OCI-M2 (cell line): ENCODE data around the gene FBLIM1.

ENCODE experiments used
- DNase-seq: peaks from one replicate; lab custom pipeline; 2025; ENCODE audit not compliant: unreplicated experiment; lab: John Stamatoyannopoulos, UW

FBLIM1 gene, protein sequence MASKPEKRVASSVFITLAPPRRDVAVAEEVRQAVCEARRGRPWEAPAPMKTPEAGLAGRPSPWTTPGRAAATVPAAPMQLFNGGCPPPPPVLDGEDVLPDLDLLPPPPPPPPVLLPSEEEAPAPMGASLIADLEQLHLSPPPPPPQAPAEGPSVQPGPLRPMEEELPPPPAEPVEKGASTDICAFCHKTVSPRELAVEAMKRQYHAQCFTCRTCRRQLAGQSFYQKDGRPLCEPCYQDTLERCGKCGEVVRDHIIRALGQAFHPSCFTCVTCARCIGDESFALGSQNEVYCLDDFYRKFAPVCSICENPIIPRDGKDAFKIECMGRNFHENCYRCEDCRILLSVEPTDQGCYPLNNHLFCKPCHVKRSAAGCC

DNA sequence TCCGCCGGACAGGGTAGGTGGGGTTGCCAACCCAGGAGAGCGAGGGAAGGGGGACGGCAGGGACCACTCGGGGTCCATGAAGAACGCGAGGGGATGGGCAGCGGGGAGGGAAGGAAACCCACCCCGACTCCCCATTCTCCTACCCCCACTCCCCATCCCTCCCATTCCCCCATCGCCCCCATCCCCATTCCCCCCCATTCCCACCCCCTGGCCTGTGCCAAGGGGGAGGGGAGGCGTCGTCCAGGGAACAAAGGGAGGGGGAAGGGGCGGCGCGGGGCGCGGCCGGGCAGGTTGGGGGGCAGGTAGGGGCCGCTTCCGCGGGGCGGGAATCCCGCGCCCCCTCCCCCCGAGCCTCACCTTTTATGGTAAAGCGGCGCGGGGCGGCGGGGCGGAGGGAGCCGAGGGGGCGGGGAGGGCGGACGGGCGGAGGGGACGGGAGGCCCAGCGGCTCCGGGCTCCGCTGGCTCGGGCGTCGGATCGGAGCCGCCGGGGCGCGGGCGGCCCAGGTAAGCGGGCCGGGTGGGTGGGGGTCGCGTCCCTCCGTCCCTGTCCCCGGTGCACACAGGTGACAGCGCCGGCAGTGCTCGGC lies at the start of gene FBLIM1:
FBLIM1 (plus strand) TSS at position 453 of the 589 bp plus-strand sequence. CDS start 6,189 bp downstream, outside the sequence.
- DNase-seq: no peak

DNA sequence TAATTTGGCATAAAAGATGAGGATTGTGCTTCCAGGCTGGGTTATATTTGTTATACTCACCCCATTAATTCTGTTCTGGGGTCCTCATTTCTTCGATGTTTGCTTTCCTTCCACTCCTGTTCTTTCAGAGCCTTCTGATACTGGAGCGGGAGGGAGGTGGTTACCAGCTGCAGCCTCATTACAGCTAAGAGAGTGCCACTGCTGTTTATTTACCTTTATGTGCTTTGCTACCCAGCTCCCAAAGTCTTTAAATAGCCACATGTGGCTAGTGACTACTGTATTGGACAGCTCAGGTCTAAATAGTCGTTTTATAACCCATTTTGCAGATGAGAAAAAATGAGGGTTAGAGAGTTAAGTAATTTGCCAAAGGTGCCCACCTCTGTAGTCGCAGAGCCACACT lies 49.4 kb upstream of the FBLIM1 start:
- no peak for DNase-seq

DNA sequence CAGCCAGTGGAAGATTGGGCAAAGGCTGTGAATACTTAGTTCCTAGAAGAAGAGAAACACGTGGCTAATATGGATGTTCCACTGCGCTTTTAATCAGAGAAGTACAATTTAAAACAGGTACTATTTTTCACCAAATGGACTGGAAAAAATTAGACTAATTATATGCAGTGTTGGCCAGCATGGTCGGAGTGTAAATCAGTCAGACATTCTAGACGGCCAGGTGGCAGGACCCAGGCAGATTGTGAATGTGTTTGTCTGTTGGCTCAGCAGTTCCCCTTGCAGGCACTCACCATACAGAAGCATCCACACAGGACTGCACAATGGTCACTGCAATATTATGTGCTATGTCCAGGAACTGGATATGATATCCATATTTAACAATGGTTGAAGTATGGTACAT lies 46.4 kb upstream of the FBLIM1 start:
- no peak for DNase-seq

DNA sequence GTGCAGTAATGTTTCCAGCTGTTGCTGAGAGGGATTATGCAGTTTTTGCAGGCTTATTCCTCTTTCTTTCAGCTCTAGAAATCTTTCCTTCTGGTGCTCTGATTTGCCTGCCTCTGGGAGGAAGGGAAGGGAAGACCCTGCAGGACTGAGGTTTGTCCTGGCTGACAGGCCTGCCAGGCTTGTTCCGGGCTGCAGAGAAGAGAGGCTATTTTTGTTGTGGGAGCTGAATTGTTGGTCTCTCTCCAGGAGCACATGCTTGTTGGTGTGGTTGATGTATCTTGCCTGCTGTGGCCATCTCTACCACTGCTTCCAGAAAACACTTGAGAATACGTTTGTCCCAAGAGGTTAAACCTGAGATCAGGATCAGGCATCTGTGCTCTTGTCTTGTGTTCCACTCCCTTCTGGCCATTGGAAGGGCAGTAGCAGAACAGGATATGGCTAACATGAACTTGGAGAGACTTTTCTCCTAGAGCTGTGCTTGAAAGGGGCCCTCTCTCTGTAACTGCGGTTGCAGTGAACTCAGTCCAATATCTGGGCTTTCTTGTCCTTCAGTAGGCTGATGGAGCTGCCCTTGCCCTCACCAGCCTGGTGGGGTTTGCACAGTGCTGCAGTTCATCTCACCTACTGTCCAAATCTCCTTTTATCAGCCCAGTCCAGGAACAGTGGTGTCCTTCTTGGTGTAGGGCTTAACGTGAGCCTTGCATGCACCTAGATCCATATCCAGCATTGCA lies 44.0 kb upstream of the FBLIM1 start:
- DNase-seq: no peak

DNA sequence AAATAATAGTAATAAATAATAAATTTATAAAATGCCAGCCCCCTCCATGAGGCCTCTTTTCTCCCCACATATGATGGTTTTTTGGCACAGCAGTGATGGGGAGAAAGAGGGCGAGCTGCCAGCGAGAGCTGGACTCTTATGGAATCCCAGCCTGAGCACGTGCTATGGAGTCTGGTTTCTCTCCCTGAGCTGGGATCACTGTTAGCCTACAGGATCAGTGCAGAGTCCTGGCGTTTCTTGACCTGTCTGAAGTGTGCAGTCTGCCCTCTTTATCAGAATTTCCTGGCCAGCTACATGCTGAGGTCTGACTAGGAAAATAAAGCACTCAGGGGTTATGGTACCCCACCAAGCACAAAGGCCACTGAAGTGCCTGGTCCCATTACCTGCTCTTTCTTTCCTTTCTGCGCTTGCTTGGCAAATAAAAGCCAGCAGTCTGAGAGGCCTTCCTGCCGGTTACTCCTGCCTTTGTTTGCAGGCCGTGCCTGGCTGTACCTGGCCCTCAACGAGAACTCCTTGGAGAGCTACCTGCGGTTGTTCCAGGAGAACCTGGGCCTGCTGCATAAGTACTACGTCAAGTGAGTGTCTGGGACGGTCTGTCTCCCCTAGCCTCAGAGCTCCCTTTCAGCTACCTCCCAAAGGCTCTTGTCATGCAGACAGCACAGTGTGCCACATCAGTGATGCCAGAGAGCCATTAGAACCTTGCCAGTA lies 41.0 kb upstream of the FBLIM1 start:
- DNase-seq: no peak

DNA sequence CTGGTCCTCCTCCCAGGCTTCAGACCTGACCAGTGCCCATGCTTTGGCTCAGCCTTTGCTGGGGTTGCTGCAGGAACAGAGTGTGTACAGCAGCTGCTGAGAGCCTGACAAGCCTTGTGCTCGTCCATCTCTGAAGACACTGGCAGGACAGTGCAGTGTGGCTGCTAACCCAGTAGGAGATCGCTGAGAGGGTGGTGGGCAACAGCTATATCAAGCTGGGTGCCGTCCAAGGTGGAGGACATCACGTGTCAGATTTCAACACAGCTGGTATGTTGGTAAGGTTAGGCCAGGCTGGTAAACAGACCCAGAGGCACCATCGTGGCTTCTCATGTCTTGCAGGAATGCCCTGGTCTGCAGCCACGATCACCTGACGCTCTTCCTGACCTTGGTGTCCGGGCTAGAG lies 40.4 kb upstream of the FBLIM1 start:
- no peak for DNase-seq

DNA sequence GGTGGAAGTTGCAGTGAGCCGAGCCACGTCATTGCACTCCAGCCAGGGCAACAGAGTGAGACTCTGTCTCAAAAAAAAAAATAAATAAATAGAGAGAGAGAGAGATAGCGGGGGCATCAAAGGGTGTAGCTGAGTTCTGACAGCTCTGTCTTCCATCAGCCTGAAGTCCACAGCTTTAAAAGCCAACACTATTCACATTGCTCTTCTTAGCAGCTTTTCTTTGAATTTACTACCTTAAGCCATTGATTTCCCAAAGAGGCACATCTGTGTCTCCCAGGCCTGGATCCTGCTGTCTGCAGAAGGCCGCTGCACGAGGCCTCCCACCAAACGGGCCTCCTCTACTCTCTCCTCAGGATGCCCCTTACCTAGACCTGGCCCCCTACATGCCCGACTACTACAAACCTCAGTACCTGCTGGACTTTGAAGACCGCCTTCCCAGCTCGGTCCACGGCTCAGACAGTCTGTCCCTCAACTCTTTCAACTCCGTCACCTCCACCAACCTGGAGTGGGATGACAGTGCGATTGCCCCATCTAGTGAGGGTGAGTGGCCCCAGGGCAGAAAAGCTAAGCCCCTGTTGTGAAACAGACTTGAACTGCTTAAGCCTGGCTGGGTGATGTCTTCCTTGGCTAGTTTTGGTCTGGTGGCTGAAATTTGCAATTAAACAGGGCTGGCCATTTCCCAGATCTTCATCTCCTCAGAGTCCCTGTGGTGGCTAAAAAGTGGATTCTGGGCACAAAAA lies 39.0 kb upstream of the FBLIM1 start:
- no peak for DNase-seq

DNA sequence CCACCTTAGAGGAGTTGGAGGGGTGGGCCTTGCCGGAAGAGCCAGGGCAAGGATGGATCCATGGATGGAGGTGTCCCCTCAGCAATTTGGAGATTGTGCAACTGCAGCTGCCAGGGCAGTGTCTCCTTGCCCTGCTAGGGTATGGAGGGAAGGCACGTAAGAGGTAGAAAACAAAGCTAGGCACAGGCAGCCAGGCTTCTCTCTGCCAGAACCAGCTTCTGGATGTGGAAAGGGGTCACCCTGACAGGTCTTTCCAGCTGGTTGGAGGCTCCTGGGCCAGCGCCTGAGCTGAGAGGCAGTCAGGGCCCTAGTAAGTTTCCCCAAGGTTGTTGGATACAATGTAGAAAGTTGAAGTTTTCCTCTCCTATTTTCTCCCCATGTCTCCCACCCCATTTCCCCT lies 37.7 kb upstream of the FBLIM1 start:
- no peak for DNase-seq

DNA sequence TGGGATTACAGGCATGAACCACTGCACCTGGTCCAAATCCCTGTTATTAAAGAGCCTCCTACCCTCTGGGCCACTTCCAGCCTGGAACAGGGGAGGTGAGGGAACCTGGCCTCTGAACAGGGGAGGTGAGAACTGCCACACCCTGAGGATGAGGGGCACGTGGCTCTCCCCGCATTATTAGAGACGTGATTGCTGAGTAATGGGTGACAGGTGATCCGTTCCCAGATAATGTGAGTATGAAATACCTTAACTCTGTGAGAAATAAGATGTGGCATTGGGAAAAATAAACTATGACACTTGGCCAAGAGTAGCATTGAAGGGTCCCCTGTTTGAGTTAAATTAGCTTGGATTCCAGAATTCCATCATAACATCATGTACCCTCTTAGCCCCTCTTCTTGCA lies 36.2 kb upstream of the FBLIM1 start:
- no peak for DNase-seq

DNA sequence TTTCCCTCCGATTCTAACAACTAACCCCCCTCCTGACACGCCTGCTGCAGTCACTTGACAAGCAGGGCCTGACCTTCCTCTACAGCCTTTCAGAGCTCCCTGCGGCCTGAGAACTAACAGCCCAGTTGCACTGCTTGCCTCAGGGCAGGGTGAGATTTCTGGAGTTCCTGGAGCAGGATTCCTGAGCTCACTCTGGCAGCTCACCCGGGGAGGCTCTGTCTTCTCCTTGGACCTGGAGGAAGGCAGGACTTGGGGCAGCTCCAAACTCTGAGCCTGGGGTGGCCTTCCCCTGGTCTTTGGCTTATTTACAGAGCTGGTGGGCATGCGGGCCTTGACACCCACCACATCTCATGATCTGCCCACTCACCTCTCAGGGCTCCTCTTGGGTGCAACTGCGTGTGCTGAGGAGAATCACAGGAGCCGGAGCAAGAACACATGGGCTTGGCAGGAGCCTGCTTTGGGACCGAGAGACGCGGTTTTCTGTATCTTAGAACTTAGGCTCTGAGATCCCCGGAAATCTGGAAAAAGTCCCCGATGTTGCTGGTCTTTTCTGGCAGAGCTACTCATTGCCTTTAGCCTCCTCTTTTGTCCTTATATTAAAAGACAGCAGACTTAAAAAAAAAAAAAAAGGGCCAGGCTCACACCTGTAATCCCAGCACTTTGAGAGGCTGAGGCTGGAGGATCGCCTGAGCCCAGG lies 35.6 kb upstream of the FBLIM1 start:
- DNase-seq: no peak

DNA sequence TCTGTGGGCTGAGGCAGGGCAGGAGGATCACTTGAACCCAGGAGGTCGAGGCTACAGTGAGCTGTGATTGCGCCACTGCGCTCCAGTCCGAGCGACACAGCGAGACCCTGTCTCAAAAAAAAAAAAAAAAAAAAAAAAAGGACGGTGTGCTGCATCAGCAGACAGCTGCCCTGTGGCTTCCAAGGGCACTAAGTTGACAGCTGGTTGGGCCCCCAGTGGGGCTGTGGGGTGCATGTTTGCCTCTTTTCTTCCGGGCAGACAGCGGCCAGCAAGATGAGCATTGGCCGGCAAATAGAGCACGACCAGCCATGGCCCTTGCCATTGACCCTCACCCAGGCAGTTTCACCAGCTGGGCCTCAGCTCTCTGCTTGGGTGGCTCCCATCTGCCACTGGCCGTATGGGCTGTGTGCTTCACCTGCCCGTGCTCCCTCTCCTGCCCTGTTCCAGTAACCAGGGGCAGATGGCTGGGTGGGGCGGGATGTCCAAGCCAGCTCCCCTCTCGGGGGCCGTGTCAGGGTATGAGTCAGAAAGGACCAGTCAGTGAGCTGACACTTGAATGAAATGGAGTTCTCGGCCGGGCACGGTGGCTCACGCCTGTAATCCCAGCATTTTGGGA lies 34.9 kb upstream of the FBLIM1 start:
- DNase-seq: no peak

DNA sequence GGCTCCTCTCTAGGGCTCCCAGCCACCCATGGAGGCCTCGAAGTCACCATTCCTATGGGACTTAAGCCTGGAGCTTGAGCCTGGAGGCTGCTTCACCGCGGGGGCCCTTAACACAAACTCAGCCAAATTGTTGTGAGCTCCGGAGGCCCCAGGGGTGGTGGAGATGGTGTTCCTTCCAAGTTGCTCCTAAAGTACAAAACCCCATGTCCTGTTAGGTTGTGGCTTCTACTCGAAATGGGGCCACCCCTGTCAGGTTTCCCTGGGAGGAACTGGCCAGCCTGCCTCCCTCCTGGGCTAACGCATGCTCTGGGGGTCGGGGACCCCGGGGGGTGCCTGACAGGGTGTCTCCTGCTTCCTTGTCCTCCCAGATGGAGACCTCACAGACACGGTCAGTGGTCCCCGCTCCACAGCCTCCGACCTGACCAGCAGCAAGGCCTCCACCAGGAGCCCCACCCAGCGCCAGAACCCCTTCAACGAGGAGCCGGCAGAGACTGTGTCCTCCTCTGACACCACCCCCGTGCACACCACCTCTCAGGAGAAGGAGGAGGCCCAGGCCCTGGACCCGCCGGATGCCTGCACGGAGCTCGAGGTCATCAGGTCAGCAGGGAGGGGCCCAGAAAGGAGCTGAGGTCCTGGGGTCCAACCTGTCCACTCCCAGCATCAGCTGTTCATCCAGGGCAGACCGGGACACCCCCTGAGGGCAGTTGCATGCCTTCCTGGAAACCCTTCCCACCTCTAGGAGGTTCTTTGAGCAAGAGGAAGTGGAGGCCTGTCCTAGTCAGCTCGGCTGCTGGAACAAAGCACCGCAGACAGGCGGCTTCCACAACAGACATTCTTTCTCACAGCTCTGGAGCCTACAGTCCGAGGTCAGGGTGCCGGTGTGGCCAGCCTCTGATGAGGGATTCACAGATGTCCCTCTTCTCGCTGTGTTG lies 33.4 kb upstream of the FBLIM1 start:
- DNase-seq: no peak

DNA sequence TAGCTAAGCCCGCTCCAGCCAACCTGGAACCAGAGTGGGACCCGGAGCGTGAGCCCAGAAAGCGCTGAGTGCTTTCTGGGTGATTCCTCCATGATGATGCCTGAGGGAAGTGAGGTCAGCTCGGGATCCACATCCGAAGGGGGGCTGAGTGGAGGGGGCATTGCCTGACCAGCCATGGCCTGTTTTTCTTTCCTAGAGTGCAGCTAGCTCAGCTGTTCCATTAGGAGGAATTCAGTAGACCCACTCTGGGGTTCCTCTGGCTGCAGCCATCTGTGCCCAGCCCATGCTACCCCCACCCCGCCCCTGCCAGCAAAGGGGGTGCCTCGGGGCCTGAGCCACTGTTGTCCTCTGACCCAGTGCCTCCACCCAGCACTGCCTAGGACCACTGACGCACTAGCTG lies 32.1 kb upstream of the FBLIM1 start:
- no peak for DNase-seq

DNA sequence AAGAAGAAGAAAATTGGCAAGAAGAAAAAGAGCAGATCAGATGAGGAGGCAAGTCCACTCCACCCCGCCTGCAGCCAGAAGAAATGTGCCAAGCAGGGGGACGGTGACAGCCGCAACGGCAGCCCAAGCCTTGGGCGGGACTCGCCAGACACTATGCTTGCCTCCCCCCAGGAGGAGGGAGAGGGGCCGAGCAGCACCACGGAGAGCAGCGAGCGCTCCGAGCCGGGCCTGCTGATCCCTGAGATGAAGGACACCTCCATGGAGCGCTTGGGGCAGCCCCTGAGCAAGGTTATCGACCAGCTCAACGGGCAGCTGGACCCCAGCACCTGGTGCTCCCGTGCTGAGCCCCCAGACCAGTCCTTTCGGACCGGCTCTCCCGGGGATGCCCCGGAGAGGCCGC lies 31.6 kb upstream of the FBLIM1 start:
- DNase-seq: no peak

DNA sequence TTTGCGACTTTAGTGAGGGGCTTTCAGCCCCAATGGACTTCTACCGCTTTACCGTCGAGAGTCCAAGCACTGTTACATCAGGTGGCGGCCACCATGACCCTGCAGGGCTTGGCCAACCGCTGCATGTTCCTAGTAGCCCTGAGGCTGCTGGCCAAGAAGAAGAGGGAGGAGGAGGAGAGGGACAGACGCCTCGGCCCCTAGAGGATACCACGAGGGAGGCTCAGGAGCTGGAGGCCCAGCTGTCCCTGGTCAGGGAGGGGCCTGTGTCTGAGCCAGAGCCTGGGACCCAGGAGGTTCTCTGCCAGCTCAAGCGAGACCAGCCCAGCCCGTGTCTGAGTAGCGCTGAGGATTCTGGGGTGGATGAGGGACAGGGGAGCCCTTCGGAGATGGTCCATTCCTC lies 31.2 kb upstream of the FBLIM1 start:
- DNase-seq: no peak

DNA sequence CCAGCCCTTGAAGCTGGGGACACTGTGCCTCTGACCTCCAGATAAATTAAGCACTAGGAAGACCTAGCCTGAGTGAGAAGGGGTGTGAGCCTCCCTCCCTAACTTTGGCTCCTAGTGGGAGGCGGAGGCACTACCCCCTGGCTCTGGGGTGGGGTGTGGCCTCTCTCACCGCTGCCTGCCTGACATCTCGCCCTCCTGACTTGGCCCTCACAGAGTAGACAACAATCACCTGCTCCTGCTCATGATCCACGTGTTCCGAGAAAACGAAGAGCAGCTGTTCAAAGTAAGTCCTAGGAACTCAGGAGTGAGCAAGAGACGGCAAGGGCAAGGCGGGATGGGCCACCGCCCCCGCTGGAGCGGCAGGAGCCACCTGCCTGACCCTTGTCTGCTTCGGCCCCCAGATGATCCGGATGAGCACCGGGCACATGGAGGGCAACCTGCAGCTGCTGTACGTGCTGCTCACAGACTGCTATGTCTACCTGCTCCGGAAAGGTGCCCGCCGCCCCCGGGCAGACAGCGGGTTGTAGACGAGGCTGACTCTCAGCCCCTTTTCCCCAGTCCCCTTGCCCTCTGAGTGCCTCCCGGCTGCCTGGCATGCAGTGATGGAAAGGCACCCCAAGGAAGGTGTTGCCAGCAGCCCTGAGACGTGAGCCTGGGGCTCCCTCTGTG lies 30.6 kb upstream of the FBLIM1 start:
- no peak for DNase-seq

DNA sequence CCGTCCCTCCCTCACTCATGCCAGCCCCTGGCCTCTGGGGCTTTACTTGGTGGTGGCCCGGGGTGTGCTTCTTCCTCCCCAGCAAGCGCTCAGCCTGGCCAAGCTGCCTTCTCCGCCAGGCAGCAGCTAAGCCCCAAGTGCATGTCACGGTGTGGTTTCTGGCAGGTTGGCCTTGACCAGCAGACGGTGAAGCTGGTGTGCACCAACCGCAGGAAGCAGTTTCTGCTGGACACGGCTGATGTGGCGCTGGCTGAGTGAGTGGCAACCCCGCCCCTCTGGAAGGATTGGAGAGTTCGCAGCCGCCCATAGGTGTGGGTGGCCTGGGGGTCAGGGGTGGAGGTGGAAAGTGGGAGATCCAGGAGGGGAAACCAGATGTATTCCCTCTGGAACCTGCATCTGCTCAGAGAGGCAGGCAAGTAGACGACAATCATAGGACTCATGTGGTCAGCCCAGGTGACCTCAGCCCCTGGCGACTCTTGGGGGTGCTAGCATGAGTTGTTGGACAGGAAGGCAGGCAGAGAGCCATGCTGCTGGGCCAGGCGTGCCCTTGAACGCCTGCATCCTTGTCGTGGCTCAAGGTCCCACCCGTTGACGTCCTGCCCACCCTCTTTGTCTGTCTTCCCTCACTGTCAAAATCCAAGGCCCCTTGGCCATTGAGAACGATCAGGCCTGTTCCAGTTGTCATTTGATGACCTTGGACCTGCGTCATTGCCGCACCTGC lies 29.5 kb upstream of the FBLIM1 start:
- DNase-seq: no peak

DNA sequence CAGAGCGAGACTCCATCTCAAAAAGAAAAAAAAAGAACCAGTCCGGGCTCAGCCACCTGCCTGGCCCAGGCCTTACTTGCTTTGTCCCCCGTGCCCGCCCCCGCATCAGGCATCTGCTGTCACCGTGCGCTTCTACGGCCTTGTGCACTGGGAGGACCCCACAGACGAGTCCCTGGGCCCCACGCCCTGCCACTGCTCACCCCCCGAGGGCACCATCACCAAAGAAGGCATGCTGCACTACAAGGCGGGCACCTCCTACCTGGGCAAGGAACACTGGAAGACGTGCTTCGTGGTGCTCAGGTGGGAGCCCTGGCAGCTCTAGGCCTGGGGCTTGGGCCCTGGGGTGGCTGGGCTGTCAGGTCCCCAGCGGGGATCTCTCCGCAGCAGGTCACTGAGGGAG lies 28.2 kb upstream of the FBLIM1 start:
- DNase-seq: no peak
